GM12878 (cell line): ENCODE measurements around the gene SVEP1. TPM values are rescaled to one million over a fixed set of nuclear protein-coding genes. Genes with fewer than 3 reads are reported as not detected.

Source experiments
- ATAC-seq: fragments of 200-7000 bp; cut with Tn5 transposase; 3 replicates; pipeline ENCODE4 v1.9.1; 2020; ENCODE audit warnings: mild to moderate bottlenecking, moderate library complexity
- BruUV-seq: library from RNA; stranded (reverse); fragments of 400-500 nt; replicated peaks from 2 replicates; lab custom pipeline; 2021; lab: Mats Ljungman, UMichigan
- CTCF ChIA-PET: fragments of 300-600 bp; sonication (Branson Sonifier 250); formaldehyde crosslinking; extraction: SDS; loops from one replicate; lab custom pipeline; 2021; ENCODE audit warnings: inconsistent platforms; lab: Yijun Ruan, JAX
- POLR2A ChIA-PET: fragments of 350-600 bp; formaldehyde crosslinking; extraction: SDS; loops from one replicate; lab custom pipeline; 2021; ENCODE audit warnings: inconsistent platforms; lab: Charles Lee
- RAD21 ChIA-PET: fragments of 300-600 bp; sonication (Branson Sonifier 250); formaldehyde crosslinking; loops from one replicate; lab custom pipeline; 2023; ENCODE audit warnings: antibody characterized with exemption; ENCODE audit not compliant: unreplicated experiment; lab: Charles Lee
- SMC1A ChIA-PET: fragments of 300-600 bp; sonication (Branson Sonifier 250); formaldehyde crosslinking; loops from one replicate; lab custom pipeline; 2023; ENCODE audit not compliant: unreplicated experiment, uncharacterized antibody; lab: Charles Lee
- DNase-seq: peaks from one replicate; pipeline ENCODE4 v3.0.0-alpha.2; 2011; ENCODE audit warnings: low read depth, low spot score
- FAIRE-seq: peaks from 3 replicates; lab custom pipeline; 2011; peaks lifted over from hg19 to GRCh38; lab: Jason Lieb, UNC
- H2AFZ ChIP-seq: 2 replicates; pipeline ENCODE4 v1.6.0; 2011; ENCODE audit warnings: low read depth, low read length, control low read depth; ENCODE audit not compliant: control insufficient read depth
- H3K27ac ChIP-seq: 2 replicates; pipeline ENCODE4 v1.5.1; 2011; ENCODE audit warnings: control low read depth; ENCODE audit not compliant: control insufficient read depth, insufficient read depth
- H3K27me3 ChIP-seq, 2 experiments: replicated peaks in 1 of 2; 2 replicates each; pipeline versions ENCODE4 v1.6.0 to v1.6.1; 2011; ENCODE audit warnings: low read length in 1 of 2; ENCODE audit not compliant: control insufficient read depth in 2 of 2, insufficient read depth in 2 of 2
- H3K36me3 ChIP-seq, 2 experiments: 2 replicates each; pipeline ENCODE4 v1.5.1; 2011; ENCODE audit warnings: low read length in 1 of 2; ENCODE audit not compliant: control insufficient read depth in 2 of 2, insufficient read depth in 2 of 2
- H3K4me1 ChIP-seq: 2 replicates; pipeline ENCODE4 v1.6.1; 2011; ENCODE audit warnings: mild to moderate bottlenecking, low read length, moderate library complexity, mixed read lengths; ENCODE audit not compliant: control insufficient read depth, insufficient read depth
- H3K4me2 ChIP-seq: 2 replicates; pipeline ENCODE4 v1.6.0; 2011; ENCODE audit warnings: control low read depth; ENCODE audit not compliant: control insufficient read depth, insufficient read depth
- H3K4me3 ChIP-seq: fragments of 200-600 bp; sonication (generic); 2 replicates; pipeline ENCODE4 v1.5.1; 2016
- H3K79me2 ChIP-seq: 2 replicates; pipeline ENCODE4 v1.6.0; 2011; ENCODE audit warnings: low read length; ENCODE audit not compliant: control insufficient read depth, insufficient read depth
- H3K9ac ChIP-seq: 2 replicates; pipeline ENCODE4 v1.8.0; 2011; ENCODE audit warnings: low read length, control low read depth, mixed read lengths; ENCODE audit not compliant: control insufficient read depth, insufficient read depth
- H3K9me3 ChIP-seq: replicated peaks from 3 replicates; pipeline ENCODE4 v1.5.1; 2011; ENCODE audit warnings: mild to moderate bottlenecking, low read length; ENCODE audit not compliant: control insufficient read depth, insufficient read depth
- H4K20me1 ChIP-seq: 2 replicates; pipeline ENCODE4 v1.6.0; 2011; ENCODE audit not compliant: control insufficient read depth, insufficient read depth
- ASH2L ChIP-seq: fragments of 300-600, 200-600 bp; sonication (generic); IDR thresholded peaks from 2 replicates; pipeline ENCODE4 v1.6.1; 2017; ENCODE audit warnings: low read depth, mild to moderate bottlenecking, borderline replicate concordance
- BHLHE40 ChIP-seq, 2 experiments: fragments of 450-650 bp in 1 of 2; IDR thresholded peaks; 2 replicates each; pipeline ENCODE4 v1.6.1; 2011 to 2017; ENCODE audit warnings: low read depth in 2 of 2, borderline replicate concordance in 1 of 2, improper control_type of control experiment in 1 of 2, low read length in 1 of 2, mild to moderate bottlenecking in 1 of 2
- CREB1 ChIP-seq: IDR thresholded peaks from 2 replicates; pipeline ENCODE4 v1.6.1; 2012; ENCODE audit warnings: low read depth, mild to moderate bottlenecking, inconsistent platforms
- JUNB ChIP-seq: IDR thresholded peaks from 2 replicates; pipeline ENCODE4 v1.6.1; 2016; ENCODE audit warnings: antibody characterized with exemption, mild to moderate bottlenecking
- KAT2A ChIP-seq: conservative IDR thresholded peaks from 2 replicates; pipeline ENCODE4 v1.6.1; 2011; ENCODE audit warnings: low read depth, low read length; ENCODE audit not compliant: control insufficient read depth
- NFXL1 ChIP-seq: fragments of 450-650 bp; IDR thresholded peaks from 2 replicates; pipeline ENCODE4 v1.6.1; 2017; ENCODE audit warnings: antibody characterized with exemption, mild to moderate bottlenecking, borderline replicate concordance
- PML ChIP-seq: IDR thresholded peaks from 2 replicates; pipeline ENCODE4 v1.6.1; 2012; ENCODE audit warnings: low read length, inconsistent platforms
- POLR2AphosphoS5 ChIP-seq: IDR thresholded peaks from 2 replicates; pipeline ENCODE4 v1.6.1; 2011; ENCODE audit warnings: mild to moderate bottlenecking, low read length, inconsistent platforms
- RB1 ChIP-seq: fragments of 450-650 bp; formaldehyde crosslinking; IDR thresholded peaks from 2 replicates; pipeline ENCODE4 v1.6.1; 2017; ENCODE audit warnings: mild to moderate bottlenecking, borderline replicate concordance
- SPI1 ChIP-seq: IDR thresholded peaks from 2 replicates; pipeline ENCODE4 v1.6.1; 2011; ENCODE audit warnings: low read depth, mild to moderate bottlenecking, low read length, moderate library complexity, borderline replicate concordance; ENCODE audit not compliant: insufficient read depth
- TCF3 ChIP-seq: IDR thresholded peaks from 2 replicates; pipeline ENCODE4 v1.6.1; 2012; ENCODE audit warnings: low read depth, mild to moderate bottlenecking, low read length, borderline replicate concordance; ENCODE audit not compliant: insufficient read depth
- YY1 ChIP-seq: IDR thresholded peaks from 2 replicates; pipeline ENCODE4 v1.6.1; 2011; ENCODE audit warnings: low read depth, mild to moderate bottlenecking, low read length
- ZBTB11 ChIP-seq: fragments of 450-650 bp; formaldehyde crosslinking; IDR thresholded peaks from 2 replicates; pipeline ENCODE4 v1.5.0; 2022; ENCODE audit warnings: mild to moderate bottlenecking, missing genetic modification characterization
- ZNF207 ChIP-seq: fragments of 450-650 bp; IDR thresholded peaks from 2 replicates; pipeline ENCODE4 v1.6.1; 2014; ENCODE audit warnings: antibody characterized with exemption, mild to moderate bottlenecking, borderline replicate concordance
- WGBS: methylation state at CpG from one replicate; pipeline ENCODE4 v1.1.6; 2016; ENCODE audit warnings: low lambda C conversion rate; ENCODE audit not compliant: insufficient replicate concordance, insufficient coverage; ENCODE audit errors: missing lambda C conversion rate; 5-methylcytosine and 5-hydroxymethylcytosine counted together
- in situ Hi-C: fragments of 300-500 bp; cut with MboI; formaldehyde crosslinking; loops from 9 replicates; pipeline ENCODE4 v1.14.3; 2018; ENCODE audit warnings: mixed read lengths
- intact Hi-C: fragments of 100-400 bp; cut with micrococcal nuclease; formaldehyde crosslinking; loops from one replicate; pipeline ENCODE4 v1.14.2; 2022; ENCODE audit not compliant: unreplicated experiment
- polyA plus RNA-seq, 11 experiments: library from polyadenylated mRNA; depleted of rRNA in 4 of 11; unstranded in 6 of 11; stranded (reverse) in 5 of 11; fragments of >200 nt; fragmentation: Nextera tagmentation in 4 of 11; fragmentation: Illumina TruSeq in 1 of 11; extraction: Ambion mirVana in 4 of 11; extraction: Trizol in 1 of 11; gene quantifications; 1 replicate in 1 of 11; 2 replicates in 10 of 11; pipeline versions ENCODE4 v1.2.1 to v1.2.3, GENCODE V29; 2011 to 2016; ENCODE audit warnings: inconsistent platforms in 2 of 11, missing spikeins in 2 of 11, low read depth in 1 of 11
- total RNA-seq, 4 experiments: library from RNA; depleted of rRNA in 3 of 4; stranded (reverse); fragments of >200 nt in 3 of 4; fragmentation: Illumina TruSeq in 1 of 4; extraction: Trizol in 1 of 4; gene quantifications; 2 replicates each; pipeline versions ENCODE4 v1.2.1 to v1.2.3, GENCODE V29; 2013 to 2021

Gene SVEP1
- total and polyA plus RNA-seq, 10 of the 15 experiments (the other 5 are each of a cell fraction or from before 2014, with no cell fraction given), result under 0.01 to 0.05 (median 0.01) TPM; not detected in 5

- no TSS peak for BruUV-seq
- FAIRE-seq, result no peak
- Histone ChIP-seq H2AFZ (no peak overlapping the region), H3K79me2 (no peaks in the 10 kb centered on the region), H3K27ac (no peak overlapping the region), H3K9me3 (no peaks in the 10 kb centered on the region), H3K9ac (no peak overlapping the region), H3K27me3 (no peaks in the 10 kb centered on the region), H3K4me3 (no peak overlapping the region), H3K36me3 (no peaks in the 10 kb centered on the region), H4K20me1 (no peaks in the 10 kb centered on the region), H3K4me2 (no peak overlapping the region), H3K4me1 (no peaks in the 10 kb centered on the region)
- ChIA-PET SMC1A (interaction anchor here (0.6 kb wide), 1 partner anchor 12 kb away, joined by 3 read pairs; no protein-coding TSS in a partner anchor), POLR2A (no interaction called here), CTCF (no interaction called here), RAD21 (no interaction called here)
- TF ChIP-seq PML, result no peak
- no peak for TF ChIP-seq BHLHE40 (IDR thresholded peaks at IDR 0.05; ENCODE audit: borderline replicate concordance in 1 of 2, low read depth in 2 of 2, low read length in 1 of 2)
- TF ChIP-seq ASH2L, result no peak
- no peak for TF ChIP-seq TCF3
- no peak for TF ChIP-seq POLR2AphosphoS5
- no peak for TF ChIP-seq ZBTB11 (CRISPR knock-in tag)
- TF ChIP-seq ZNF207, result no peak
- TF ChIP-seq CREB1, result no peak
- TF ChIP-seq SPI1, result no peak
- TF ChIP-seq RB1, result no peak
- TF ChIP-seq YY1, result no peak
- TF ChIP-seq NFXL1, result no peak
- no peak for TF ChIP-seq KAT2A
- no peak for TF ChIP-seq JUNB
- no peak for DNase-seq
- in situ Hi-C loops (no loop called here), intact Hi-C loops (no loop called here)
- 0% methylated on average over 2 of the region's 2 CpGs for WGBS
- ATAC-seq, result no peak
Measured at GRCh38 chr9:110538647-110539041, 40.9 kb downstream of the SVEP1 start.
